HEK293T (cell line): ENCODE measurements around the gene TRIM33.

Source experiments
- CTCF ChIA-PET: fragments of 350-600 bp; formaldehyde crosslinking; extraction: SDS; loops from one replicate; lab custom pipeline; 2021; ENCODE audit warnings: antibody characterized with exemption, inconsistent platforms; lab: Yijun Ruan, JAX
- POLR2A ChIA-PET: fragments of 350-600 bp; formaldehyde crosslinking; extraction: SDS; loops from one replicate; lab custom pipeline; 2020; ENCODE audit warnings: antibody characterized with exemption, inconsistent platforms; lab: Yijun Ruan, JAX
- DNase-seq: peaks from one replicate; pipeline ENCODE4 v3.0.0; 2012; ENCODE audit warnings: mixed read lengths; ENCODE audit errors: extremely low spot score
- ARNT ChIP-seq: fragments of 450-650 bp; IDR thresholded peaks from 2 replicates; pipeline ENCODE4 v1.6.1; 2017; ENCODE audit warnings: mild to moderate bottlenecking
- BHLHE40 ChIP-seq: fragments of 450-650 bp; IDR thresholded peaks from 2 replicates; pipeline ENCODE4 v1.6.1; 2016; ENCODE audit warnings: mild to moderate bottlenecking, moderate library complexity, borderline replicate concordance
- CTBP1 ChIP-seq: fragments of 450-650 bp; IDR thresholded peaks from 2 replicates; pipeline ENCODE4 v1.6.1; 2016; ENCODE audit warnings: borderline replicate concordance
- ELF4 ChIP-seq: fragments of 450-650 bp; IDR thresholded peaks from 2 replicates; pipeline ENCODE4 v1.6.1; 2017; ENCODE audit warnings: antibody characterized with exemption
- FOXA1 ChIP-seq: fragments of 450-650 bp; IDR thresholded peaks from 2 replicates; pipeline ENCODE4 v1.6.1; 2016; ENCODE audit warnings: mild to moderate bottlenecking
- FOXK2 ChIP-seq: fragments of 450-650 bp; IDR thresholded peaks from 2 replicates; pipeline ENCODE4 v1.6.1; 2016; ENCODE audit warnings: mild to moderate bottlenecking
- FOXM1 ChIP-seq: fragments of 450-650 bp; IDR thresholded peaks from 2 replicates; pipeline ENCODE4 v1.6.1; 2017; ENCODE audit warnings: mild to moderate bottlenecking, borderline replicate concordance
- HDGF ChIP-seq: fragments of 450-650 bp; IDR thresholded peaks from 2 replicates; pipeline ENCODE4 v1.6.1; 2017; ENCODE audit warnings: antibody characterized with exemption, borderline replicate concordance
- L3MBTL2 ChIP-seq: fragments of 450-650 bp; conservative IDR thresholded peaks from 2 replicates; pipeline ENCODE4 v1.6.1; 2016; ENCODE audit warnings: mild to moderate bottlenecking
- LEF1 ChIP-seq: fragments of 450-650 bp; IDR thresholded peaks from 2 replicates; pipeline ENCODE4 v1.6.1; 2017; ENCODE audit warnings: mild to moderate bottlenecking, borderline replicate concordance
- NFRKB ChIP-seq: fragments of 450-650 bp; IDR thresholded peaks from 2 replicates; pipeline ENCODE4 v1.6.1; 2016; ENCODE audit warnings: mild to moderate bottlenecking, moderate library complexity
- PKNOX1 ChIP-seq: fragments of 450-650 bp; IDR thresholded peaks from 2 replicates; pipeline ENCODE4 v1.6.1; 2016
- SP1 ChIP-seq: fragments of 450-650 bp; IDR thresholded peaks from 2 replicates; pipeline ENCODE4 v1.6.1; 2017
- SUZ12 ChIP-seq: fragments of 450-650 bp; IDR thresholded peaks from 2 replicates; pipeline ENCODE4 v1.6.1; 2016; ENCODE audit warnings: mild to moderate bottlenecking
- TARDBP ChIP-seq: fragments of 450-650 bp; IDR thresholded peaks from 2 replicates; pipeline ENCODE4 v1.6.1; 2016
- ZNF384 ChIP-seq: fragments of 450-650 bp; IDR thresholded peaks from 2 replicates; pipeline ENCODE4 v1.6.1; 2016

The TRIM33 gene

GRCh38 chr1:114509596-114510273 lies 1.3 kb downstream of the TRIM33 start:
- TF ChIP-seq CTBP1 (no peak), FOXA1 (no peak), LEF1 (no peak), ELF4 (no peak), L3MBTL2 (no peak), SP1 (no peak), FOXM1 (no peak), TARDBP (no peak), PKNOX1 (no peak), BHLHE40 (no peak), ZNF384 (no peak), NFRKB (no peak), ARNT (no peak), SUZ12 (no peak), HDGF (no peak)
- ChIA-PET CTCF (interaction anchor here (1.7 kb wide), 1 partner anchor 26 kb away, joined by 3 read pairs; no protein-coding TSS in a partner anchor), POLR2A (interaction anchor here (1.2 to 3.5 kb wide), 2 partner anchors 15 to 74 kb away, joined by 4 to 19 read pairs; no protein-coding TSS in a partner anchor)
- peak; percentile 24 for DNase-seq

GRCh38 chr1:114508386-114508898 lies 2.6 kb downstream of the TRIM33 start:
- TF ChIP-seq SUZ12: no peak
- no peak for TF ChIP-seq FOXK2
- no peak for TF ChIP-seq PKNOX1
- TF ChIP-seq ARNT: no peak
- TF ChIP-seq TARDBP: no peak
- no peak for TF ChIP-seq L3MBTL2
- TF ChIP-seq NFRKB: no peak
- no peak for TF ChIP-seq FOXM1
- no peak for TF ChIP-seq HDGF
- ChIA-PET POLR2A (no interaction called here), CTCF (interaction anchor here (0.7 kb wide), 1 partner anchor 759 kb away, joined by 5 read pairs; no protein-coding TSS in a partner anchor)
- DNase-seq: no peak

- CTCF ChIA-PET: interaction anchor here (1.3 kb wide), 1 partner anchor 41 kb away, joined by 3 read pairs; no protein-coding TSS in a partner anchor
- DNase-seq: no peak
- POLR2A ChIA-PET: interaction anchor here (1.1 kb wide), 1 partner anchor 43 kb away, joined by 3 read pairs; no protein-coding TSS in a partner anchor
- TF ChIP-seq NFRKB (no peak), ARNT (no peak), TARDBP (no peak), HDGF (no peak)
Observed at GRCh38 chr1:114507513-114507912, 3.5 kb downstream of the TRIM33 start.

- POLR2A ChIA-PET: no interaction called here
- CTCF ChIA-PET: no interaction called here
- DNase-seq: no peak
- TF ChIP-seq PKNOX1: no peak
- no peak for TF ChIP-seq HDGF
- no peak for TF ChIP-seq SUZ12
- no peak for TF ChIP-seq TARDBP
- TF ChIP-seq L3MBTL2: no peak
- no peak for TF ChIP-seq SP1
- TF ChIP-seq LEF1: no peak
- no peak for TF ChIP-seq FOXA1
- TF ChIP-seq ZNF384: no peak
- TF ChIP-seq ELF4: no peak
Observed at GRCh38 chr1:114505148-114505561, 5.8 kb downstream of the TRIM33 start.

- ChIA-PET CTCF (no interaction called here), POLR2A (interaction anchor here (1.6 kb wide), 1 partner anchor 8 kb away, joined by 5 read pairs; the partner anchor contains the start of gene TRIM33)
Observed at GRCh38 chr1:114503916-114504422, 7.0 kb downstream of the TRIM33 start.

More at GRCh38 chr1:114503916-114504422, 7.0 kb downstream of the TRIM33 start:
- TF ChIP-seq SP1 (no peak), HDGF (no peak), ZNF384 (peak; percentile 52), L3MBTL2 (no peak), PKNOX1 (no peak), CTBP1 (no peak)
- no peak for DNase-seq
